Measurements from ENCODE around the gene ATXN1L.
A peak's percentile ranks its signal among the peaks of the same experiment; 100 is the strongest.

ATXN1L gene

GRCh38 chr16:71870818-71871217, 25.0 kb downstream of the ATXN1L start:
- no peaks in the 10 kb centered on the region for H4K20me1 ChIP-seq (ENCODE audit: insufficient read depth, low read length, poor library complexity, severe bottlenecking)
- H3K4me1 ChIP-seq (ENCODE audit: insufficient read depth, low read length, poor library complexity, severe bottlenecking) = no peaks in the 10 kb centered on the region
- no peak overlapping the region for H3K9ac ChIP-seq (ENCODE audit: low read depth, low read length, poor library complexity, severe bottlenecking)
- no peaks in the 10 kb centered on the region for H3K79me2 ChIP-seq (ENCODE audit: insufficient read depth, low read length)
- H3K27me3 ChIP-seq (ENCODE audit: insufficient read depth, low read length, poor library complexity, severe bottlenecking) = no peaks in the 10 kb centered on the region
- H2AFZ ChIP-seq (ENCODE audit: low read length) = no peak overlapping the region
- no peak overlapping the region for H3K4me3 ChIP-seq (ENCODE audit: low read length, poor library complexity, severe bottlenecking)
- no peaks in the 10 kb centered on the region for H3K9me2 ChIP-seq (replicated peaks; ENCODE audit: low read depth, low read length)
- peaks cover 4% of the 10 kb centered on the region; the same call in 1 of the 2 replicates for H3K36me3 ChIP-seq (ENCODE audit: insufficient read depth, low read length)
- TF ChIP-seq, protein P1, sequence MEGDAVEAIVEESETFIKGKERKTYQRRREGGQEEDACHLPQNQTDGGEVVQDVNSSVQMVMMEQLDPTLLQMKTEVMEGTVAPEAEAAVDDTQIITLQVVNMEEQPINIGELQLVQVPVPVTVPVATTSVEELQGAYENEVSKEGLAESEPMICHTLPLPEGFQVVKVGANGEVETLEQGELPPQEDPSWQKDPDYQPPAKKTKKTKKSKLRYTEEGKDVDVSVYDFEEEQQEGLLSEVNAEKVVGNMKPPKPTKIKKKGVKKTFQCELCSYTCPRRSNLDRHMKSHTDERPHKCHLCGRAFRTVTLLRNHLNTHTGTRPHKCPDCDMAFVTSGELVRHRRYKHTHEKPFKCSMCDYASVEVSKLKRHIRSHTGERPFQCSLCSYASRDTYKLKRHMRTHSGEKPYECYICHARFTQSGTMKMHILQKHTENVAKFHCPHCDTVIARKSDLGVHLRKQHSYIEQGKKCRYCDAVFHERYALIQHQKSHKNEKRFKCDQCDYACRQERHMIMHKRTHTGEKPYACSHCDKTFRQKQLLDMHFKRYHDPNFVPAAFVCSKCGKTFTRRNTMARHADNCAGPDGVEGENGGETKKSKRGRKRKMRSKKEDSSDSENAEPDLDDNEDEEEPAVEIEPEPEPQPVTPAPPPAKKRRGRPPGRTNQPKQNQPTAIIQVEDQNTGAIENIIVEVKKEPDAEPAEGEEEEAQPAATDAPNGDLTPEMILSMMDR (conservative IDR thresholded peaks at IDR 0.05; ENCODE audit: low read length) = no peak
- TF ChIP-seq EZH2phosphoT487 (IDR thresholded peaks at IDR 0.05; ENCODE audit: borderline replicate concordance) = no peak
- H3K9me3 ChIP-seq (ENCODE audit: insufficient read depth, low read depth, low read length) = no peaks in the 10 kb centered on the region
- no peak overlapping the region for H3K4me2 ChIP-seq (ENCODE audit: low read depth, low read length, poor library complexity, severe bottlenecking)
- no peaks in the 10 kb centered on the region for H3F3A ChIP-seq (ENCODE audit: low read depth)

- Histone ChIP-seq H3K4me1 (ENCODE audit: insufficient read depth, low read length, poor library complexity, severe bottlenecking) (no peaks in the 10 kb centered on the region), H3K9ac (ENCODE audit: low read depth, low read length, poor library complexity, severe bottlenecking) (no peak overlapping the region), H3K4me3 (ENCODE audit: low read length, poor library complexity, severe bottlenecking) (no peak overlapping the region), H3K9me3 (ENCODE audit: insufficient read depth, low read depth, low read length) (no peaks in the 10 kb centered on the region), H3K4me2 (ENCODE audit: low read depth, low read length, poor library complexity, severe bottlenecking) (no peak overlapping the region), H2AFZ (ENCODE audit: low read length) (no peak overlapping the region), H3K9me2 (replicated peaks; ENCODE audit: low read depth, low read length) (no peaks in the 10 kb centered on the region), H3K27me3 (ENCODE audit: insufficient read depth, low read length, poor library complexity, severe bottlenecking) (no peaks in the 10 kb centered on the region), H3K79me2 (ENCODE audit: insufficient read depth, low read length) (no peaks in the 10 kb centered on the region), H4K20me1 (ENCODE audit: insufficient read depth, low read length, poor library complexity, severe bottlenecking) (no peaks in the 10 kb centered on the region), H3F3A (ENCODE audit: low read depth) (no peaks in the 10 kb centered on the region), H3K36me3 (ENCODE audit: insufficient read depth, low read length) (no peaks in the 10 kb centered on the region)
- TF ChIP-seq, protein P1 (conservative IDR thresholded peaks at IDR 0.05; ENCODE audit: low read length) = no peak
- no peak for TF ChIP-seq EZH2phosphoT487 (IDR thresholded peaks at IDR 0.05; ENCODE audit: borderline replicate concordance)
Observed at GRCh38 chr16:71873199-71873598, 27.4 kb downstream of the ATXN1L start.

DNA sequence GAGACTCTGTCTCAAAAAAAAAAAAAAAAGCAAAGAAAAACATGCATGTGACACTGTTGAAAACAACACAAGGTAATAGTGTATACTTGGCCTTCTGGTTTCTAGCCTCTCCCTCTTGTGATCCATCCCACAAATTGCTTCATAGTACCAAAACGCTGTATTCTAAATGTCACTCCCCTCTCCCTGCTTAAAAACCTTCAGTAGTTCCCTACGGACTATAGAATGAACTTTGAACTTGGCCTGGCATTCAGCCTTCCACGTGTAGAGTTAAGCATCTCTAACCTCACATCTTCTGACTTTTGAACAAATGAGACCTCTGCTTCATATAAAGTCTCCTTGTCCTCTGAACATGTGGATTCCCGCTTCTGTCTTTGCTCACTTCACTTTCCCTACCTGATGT, 33.1 kb downstream of the ATXN1L start:
- H3K27me3 ChIP-seq (ENCODE audit: insufficient read depth, low read length, poor library complexity, severe bottlenecking) = no peaks in the 10 kb centered on the region
- H4K20me1 ChIP-seq (ENCODE audit: insufficient read depth, low read length, poor library complexity, severe bottlenecking) = peaks cover 11% of the 10 kb centered on the region
- TF ChIP-seq EZH2phosphoT487 (IDR thresholded peaks at IDR 0.05; ENCODE audit: borderline replicate concordance) = no peak
- TF ChIP-seq, protein P1 (conservative IDR thresholded peaks at IDR 0.05; ENCODE audit: low read length) = no peak
- no peak overlapping the region for H3K4me3 ChIP-seq (ENCODE audit: low read length, poor library complexity, severe bottlenecking)
- no peaks in the 10 kb centered on the region for H3K9me3 ChIP-seq (ENCODE audit: insufficient read depth, low read depth, low read length)
- H3F3A ChIP-seq (ENCODE audit: low read depth) = peaks cover 10% of the 10 kb centered on the region; the same call in 1 of the 2 replicates
- no peaks in the 10 kb centered on the region for H3K9me2 ChIP-seq (replicated peaks; ENCODE audit: low read depth, low read length)
- peaks cover 42% of the 10 kb centered on the region for H3K4me1 ChIP-seq (ENCODE audit: insufficient read depth, low read length, poor library complexity, severe bottlenecking)
- no peak overlapping the region for H3K9ac ChIP-seq (ENCODE audit: low read depth, low read length, poor library complexity, severe bottlenecking)
- no peak overlapping the region for H2AFZ ChIP-seq (ENCODE audit: low read length)
- H3K79me2 ChIP-seq (ENCODE audit: insufficient read depth, low read length) = peaks cover 4% of the 10 kb centered on the region; the same call in 1 of the 2 replicates
- peak overlapping the region; percentile 69 for H3K4me2 ChIP-seq (ENCODE audit: low read depth, low read length, poor library complexity, severe bottlenecking)
- H3K36me3 ChIP-seq (ENCODE audit: insufficient read depth, low read length) = no peaks in the 10 kb centered on the region
